Renal cortex interstitium (tissue), 11 donors: Measurements from ENCODE around the gene PTBP1. TPM values are rescaled to one million over a fixed set of nuclear protein-coding genes. Genes with fewer than 3 reads are reported as not detected.
"Not testable (repeated sequence)": the region's sequence is repeated elsewhere in the genome, so short reads cannot be mapped to it uniquely, and the experiment has no call there.

Source experiments
- DNase-seq, 11 donors: peaks; one replicate each; pipeline ENCODE4 v3.0.0-alpha.2; 2013; ENCODE audit warnings: low read depth in 9 of 11, low spot score in 4 of 11; ENCODE audit errors: extremely low read depth in 1 of 11
- polyA plus RNA-seq, 3 donors: library from polyadenylated mRNA; unstranded; fragments of 120-200 nt; gene quantifications; one replicate each; pipeline ENCODE4 v1.2.1, GENCODE V29; 2013; ENCODE audit not compliant: insufficient read length in 3 of 3

PTBP1 gene
- polyA plus RNA-seq, 3 donors, result 349 to 460 (median 382) TPM

DNA sequence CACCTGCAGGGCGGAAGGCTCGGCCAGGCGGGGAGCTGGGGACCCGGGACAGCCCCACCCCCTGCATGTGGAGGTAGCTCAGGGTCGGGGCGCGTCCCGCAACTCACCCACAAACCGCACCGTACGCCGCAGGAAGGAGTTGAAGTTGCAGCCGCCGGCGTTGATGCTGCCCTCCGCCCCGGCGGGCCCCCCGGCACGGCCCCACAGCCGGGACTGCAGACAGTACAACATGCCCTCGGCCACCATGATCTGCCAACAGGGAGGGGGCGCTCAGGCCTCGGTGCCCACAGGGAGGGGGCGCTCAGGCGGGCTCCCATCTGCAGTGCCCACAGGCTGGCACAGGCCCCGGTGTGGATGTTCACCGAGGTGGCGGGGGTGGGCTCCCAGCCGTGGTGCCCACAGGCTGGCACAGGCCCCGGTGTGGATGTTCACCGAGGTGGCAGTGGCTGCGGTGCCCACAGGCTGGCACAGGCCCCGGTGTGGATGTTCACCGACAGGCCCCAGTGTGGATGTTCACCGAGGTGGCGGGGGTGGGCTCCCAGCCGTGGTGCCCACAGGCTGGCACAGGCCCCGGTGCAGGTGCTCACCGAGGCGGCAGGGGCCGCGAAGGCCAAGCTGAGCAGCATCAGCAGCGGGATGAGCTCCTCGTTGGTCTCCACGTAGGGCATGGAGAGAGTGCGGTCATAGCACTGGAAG lies 18.0 kb downstream of the PTBP1 start:
- DNase-seq, result no peak

DNA sequence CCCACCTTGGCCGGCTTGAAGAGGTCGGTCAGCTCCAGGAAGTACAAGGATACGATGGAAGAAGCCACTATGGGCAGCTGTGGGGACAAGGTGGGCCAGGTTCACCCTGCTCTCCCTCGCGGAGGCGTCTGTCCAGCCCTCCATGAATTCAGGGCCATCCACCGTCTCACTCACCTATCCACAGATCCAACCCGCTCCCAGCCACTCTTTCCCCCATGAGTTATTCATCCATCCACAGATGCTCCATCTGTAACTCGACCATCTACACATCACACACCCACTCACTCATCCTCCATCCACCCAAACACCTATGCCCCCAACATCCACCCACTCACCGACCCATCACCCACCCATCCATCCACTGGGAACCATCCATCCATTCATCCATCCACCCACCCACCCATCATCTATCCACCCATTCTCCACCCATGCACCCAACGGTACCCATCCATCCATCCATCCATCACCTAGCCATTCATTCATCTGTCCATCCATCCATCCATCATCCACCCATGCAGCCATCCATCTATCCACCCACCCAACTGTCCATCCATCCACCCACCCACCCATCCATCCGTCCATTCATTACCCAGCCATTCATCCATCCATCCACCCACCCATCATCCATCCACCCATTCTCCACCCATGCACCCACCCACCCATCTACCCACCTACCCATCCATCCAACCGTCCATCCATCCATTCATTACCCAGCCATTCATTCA lies 18.7 kb downstream of the PTBP1 start:
- no peak for DNase-seq

DNA sequence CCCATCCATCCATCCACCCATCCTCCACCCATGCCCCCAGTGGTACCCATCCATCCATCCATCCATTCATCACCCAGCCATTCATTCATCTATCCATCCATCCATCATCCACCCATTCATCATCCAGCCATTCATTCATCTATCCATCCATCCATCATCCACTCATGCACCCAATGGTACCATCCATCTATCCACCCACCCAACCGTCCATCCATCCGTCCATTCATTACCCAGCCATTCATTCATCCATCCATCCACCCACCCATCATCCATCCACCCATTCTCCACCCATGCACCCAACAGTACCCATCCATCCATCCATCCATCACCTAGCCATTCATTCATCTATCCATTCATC lies 19.2 kb downstream of the PTBP1 start:
- no peak for DNase-seq

DNA sequence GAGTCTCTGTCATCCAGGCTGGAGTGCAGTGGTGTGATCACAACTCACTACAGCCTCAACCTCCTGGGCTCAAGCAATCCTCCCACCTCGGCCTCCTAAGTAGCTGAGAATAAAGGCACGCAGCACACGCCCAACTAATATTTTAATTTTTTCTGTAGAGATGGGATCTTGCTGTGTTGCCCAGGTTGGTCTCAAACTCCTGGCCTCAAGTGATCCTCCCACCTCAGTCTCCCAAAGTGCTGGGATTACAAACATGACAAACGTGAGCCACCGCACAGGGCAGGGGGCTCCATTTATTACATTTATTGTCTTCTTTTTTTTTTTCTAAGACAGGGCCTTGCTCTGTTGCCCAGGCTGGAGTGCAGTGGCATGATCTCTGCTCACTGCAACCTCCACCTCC lies 23.0 kb downstream of the PTBP1 start:
- not testable (repeated sequence) for DNase-seq

DNA sequence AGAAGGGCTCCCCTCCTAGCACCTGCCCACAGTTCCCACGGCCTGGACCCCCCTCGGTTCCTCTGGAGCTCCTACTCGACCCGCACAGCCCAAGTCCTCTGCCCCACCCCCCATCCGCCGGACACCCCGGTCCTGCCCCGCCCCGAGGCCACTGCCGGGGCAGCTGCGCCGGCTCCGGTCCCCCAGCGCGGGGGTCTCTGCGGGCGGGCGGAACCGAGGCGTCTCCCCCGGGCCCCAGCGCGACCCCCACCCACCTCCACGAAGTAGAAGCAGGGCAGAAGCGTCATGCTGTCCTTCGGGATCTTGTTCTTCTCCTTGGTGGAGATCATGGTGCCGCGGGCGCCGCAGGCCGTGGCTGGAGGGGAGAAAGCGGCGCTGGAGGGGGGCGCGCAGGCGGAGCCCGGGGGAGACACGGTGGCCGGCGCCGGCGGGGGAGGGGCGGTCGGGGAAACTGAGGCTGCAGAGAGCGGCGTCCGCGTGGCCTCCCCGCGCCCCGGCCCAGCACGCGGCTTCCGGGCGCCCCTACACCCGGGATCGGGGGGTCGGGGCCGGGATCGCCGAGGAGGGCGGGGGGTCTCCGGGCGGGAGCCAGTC lies 24.1 kb downstream of the PTBP1 start:
- no peak for DNase-seq

DNA sequence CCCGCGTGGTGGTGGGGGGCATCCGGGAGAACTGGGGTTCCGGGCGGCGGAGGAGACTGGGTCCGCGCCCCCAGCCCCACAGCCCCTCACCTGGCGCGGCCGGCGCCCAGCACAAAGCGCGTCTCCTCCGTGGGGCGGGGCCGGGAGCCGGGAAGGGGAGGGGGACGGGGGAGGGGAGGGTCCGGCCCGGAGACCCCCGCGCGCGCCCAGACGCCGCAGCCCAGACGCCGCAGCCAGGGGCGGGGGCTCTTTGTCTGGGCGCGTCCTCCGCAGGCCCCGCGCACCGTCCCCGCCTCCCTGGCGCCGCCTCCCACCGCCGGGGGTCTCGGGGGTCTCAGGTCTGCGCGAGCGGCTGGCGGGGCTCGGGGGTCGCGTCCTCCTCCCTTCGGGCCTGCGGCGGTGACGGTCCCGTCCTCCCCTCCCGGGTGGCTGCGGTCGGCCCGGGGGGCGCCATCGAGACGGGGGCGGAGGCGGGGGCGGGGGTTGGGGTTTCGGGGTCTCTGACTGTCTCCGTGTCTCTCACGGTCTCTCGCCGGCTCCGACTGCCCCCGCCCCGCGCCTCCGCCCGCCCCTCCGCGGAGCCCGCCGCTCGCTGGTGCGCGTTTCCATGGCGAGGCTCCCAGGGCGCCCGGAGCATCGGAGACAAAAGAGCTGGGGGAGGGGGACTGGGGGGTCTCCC lies 24.7 kb downstream of the PTBP1 start, which contains the start of gene PLPPR3:
PLPPR3 (minus strand) TSS at position 131 of the 679 bp plus-strand sequence. CDS start 396 bp downstream, outside the sequence.
- DNase-seq, result no peak

DNA sequence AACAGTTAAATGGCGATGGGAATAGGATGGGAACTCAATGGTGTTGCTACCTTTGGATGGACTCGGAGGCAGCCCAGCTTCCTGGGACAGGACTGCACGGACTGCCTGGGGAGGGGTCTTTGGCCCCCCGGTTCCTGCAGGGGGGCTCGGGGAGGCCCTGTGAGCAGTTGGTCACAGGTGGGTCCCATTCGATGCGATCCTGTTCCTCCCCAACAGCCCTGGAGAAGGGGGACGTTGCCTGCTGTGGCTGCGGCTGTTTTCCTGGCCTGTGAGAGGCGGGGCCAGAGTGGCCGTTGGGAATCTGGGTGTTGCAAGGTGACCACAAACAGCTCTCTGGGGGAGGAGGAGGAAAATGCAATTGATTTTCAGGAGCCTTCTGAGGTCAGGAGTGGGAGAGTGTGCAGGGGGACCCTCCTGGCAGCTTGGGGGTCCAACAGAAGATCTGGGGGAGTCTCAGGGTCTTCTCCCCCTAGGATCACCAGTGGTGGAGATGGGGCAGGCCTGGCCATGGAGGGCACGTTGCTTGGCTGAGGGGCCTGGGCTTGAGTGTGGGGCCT lies 26.4 kb downstream of the PTBP1 start:
- DNase-seq, result no peak

DNA sequence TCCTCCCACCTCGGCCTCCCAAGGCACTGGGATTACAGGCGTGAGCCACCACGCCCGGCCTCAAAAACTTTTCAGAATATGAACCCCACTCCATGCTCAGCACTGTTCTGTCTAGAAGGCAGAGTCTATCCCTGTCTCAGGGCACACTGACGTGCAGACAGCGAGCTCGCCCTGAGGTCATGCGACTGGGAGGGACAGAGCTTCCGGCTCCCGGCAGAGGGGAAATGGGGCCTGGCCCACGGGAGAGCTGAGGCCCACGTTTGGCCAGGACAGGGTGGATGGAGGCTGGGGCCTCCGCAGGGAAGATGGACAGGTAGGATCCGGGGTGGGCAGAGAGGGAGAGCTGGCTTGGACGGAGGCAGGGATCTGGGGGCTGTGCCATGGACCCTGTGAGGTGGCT lies 27.6 kb downstream of the PTBP1 start:
- no peak for DNase-seq

DNA sequence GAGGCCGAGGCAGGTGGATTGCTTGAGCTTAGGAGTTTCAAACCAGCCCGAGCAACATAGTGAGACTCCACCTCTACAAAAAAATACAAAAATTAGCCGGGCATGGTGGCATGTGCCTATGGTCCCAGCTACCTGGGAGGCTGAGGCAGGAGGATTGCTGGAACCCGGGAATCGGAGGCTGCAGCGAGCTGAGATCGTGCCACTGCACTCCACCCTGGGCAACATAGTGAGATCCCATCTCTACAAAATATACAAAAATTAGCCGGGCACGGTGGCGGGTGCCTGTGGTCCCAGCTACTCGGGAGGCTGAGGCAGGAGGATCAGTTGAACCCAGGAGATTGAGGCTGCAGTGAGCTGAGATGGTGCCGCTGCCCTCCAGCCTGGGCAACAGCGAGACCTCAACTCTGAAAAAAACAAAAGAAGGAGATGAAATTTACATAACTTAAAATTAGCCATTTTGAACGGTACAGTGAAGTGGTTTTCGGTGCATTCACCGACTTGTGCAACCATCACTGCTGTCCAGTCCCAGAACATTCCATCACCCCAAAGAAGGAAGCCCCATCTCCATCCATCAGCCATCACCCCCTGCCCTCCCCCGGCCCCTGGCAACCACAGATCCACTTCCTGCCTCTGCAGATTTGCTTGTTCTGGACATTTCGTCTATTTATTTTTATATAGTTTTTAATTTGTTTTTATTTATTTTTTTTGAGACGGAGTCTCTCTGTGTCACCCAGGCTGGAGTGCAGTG lies 28.8 kb downstream of the PTBP1 start:
- DNase-seq, result no peak

DNA sequence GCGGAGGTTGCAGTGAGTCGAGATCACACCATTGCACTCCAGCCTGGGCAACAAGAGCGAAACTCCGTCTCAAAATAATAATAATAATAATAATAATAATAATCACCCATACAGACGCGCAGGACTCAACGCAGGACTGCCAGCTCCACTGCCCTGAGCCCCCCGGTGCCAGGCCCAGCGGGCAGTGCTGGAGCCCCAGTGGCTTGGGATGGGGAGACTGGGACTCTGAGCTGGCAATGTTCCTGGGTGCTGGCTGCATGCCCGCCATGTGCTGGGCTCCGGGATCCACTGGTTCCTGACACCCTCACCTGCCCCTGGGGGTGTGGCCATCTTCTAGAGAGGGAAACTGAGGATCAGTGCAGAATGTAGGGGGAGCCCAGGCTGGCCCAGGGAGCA lies 30.1 kb downstream of the PTBP1 start:
- DNase-seq, result no peak

DNA sequence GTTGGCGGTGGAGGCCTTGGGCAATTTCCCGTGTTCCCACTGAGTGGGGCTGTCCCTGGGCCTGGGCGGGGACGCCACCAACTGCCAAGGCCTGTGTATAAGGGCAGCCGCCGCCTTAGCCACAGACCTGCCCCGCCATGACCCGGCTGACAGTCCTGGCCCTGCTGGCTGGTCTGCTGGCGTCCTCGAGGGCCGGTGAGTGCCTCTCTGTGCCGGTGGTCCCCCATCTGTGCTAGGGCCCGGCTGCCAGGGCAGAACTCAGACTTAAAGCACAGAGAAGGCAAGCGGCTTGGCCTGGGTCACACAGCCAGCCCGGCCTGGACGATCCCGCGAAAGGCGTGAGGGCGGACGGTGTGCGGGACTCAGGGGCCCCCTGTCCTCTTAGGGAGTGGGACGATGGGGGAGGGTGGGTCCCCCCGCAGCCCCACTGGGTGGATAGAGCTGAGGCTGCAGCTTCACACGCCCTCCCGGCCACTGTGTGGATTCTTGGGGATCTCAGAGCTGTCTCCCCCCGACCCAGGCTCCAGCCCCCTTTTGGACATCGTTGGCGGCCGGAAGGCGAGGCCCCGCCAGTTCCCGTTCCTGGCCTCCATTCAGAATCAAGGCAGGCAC lies 30.6 kb downstream of the PTBP1 start, which contains the start of gene AZU1:
AZU1 (plus strand) TSS at position 128 of the 612 bp plus-strand sequence; CDS start at position 138, 10 bp downstream.
- no peak for DNase-seq

DNA sequence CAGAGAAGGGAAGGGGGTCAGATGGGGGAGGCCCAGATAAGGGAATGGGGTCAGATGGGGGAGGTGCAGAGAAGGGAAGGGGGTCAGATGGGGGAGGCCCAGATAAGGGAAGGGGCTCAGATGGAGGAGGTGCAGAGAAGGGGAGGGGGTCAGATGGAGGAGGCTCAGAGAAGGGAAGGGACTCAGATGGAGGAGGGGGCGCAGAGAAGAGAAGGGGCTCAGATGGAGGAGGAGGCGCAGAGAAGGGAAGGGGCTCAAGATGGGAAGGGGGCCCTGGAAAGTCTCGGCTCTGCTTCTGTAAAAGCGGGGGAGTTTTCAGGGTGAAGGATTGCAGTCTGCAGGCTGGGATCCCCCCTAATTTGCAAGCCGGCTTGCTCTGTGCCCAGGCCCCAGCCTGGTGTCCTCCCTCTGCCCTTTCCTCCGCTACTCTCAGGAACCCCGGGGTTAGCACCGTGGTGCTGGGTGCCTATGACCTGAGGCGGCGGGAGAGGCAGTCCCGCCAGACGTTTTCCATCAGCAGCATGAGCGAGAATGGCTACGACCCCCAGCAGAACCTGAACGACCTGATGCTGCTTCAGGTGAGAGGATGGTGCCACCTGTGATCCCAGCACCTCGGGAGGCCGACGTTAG lies 32.0 kb downstream of the PTBP1 start:
- DNase-seq, result no peak

DNA sequence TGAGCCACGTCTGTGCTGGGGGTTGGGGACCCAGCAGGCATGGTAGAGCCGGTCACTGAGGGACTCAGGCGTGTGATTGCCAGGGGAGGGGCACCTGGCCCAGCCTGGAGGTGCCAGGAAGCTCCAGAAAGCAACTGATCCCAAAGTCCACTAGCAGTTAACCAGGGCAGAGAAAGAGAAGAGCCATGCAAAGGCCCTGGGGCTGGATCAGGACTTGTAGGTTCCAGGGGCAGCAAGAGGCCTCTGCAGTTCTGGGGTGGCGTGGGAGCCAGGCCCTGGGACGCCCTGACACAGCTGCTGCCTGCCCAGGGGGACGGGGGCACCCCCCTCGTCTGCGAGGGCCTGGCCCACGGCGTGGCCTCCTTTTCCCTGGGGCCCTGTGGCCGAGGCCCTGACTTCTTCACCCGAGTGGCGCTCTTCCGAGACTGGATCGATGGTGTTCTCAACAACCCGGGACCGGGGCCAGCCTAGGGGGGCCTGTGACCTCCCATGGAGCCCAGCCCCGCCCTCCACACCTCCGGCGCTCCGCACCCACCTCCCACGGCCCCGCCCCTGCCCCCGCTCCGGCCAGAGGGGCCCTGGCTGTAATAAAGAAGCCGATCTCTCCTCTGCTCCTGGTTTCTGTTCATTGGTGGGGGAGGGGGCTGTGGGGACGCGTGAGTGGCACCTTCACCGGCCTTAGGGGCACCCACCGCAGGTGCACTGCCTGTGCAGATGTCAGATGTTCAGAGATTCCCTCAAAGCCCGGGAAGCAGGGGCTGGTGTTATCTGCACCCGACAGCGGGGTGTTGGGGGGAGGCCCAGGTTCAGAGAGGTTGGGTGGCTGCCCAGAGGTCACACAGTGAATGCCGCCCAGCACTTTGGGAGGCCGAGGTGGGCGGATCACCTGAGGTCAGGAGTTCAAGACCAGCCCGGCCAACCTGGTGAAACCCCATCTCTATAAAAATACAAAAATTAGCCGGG lies 34.4 kb downstream of the PTBP1 start:
- no peak for DNase-seq

DNA sequence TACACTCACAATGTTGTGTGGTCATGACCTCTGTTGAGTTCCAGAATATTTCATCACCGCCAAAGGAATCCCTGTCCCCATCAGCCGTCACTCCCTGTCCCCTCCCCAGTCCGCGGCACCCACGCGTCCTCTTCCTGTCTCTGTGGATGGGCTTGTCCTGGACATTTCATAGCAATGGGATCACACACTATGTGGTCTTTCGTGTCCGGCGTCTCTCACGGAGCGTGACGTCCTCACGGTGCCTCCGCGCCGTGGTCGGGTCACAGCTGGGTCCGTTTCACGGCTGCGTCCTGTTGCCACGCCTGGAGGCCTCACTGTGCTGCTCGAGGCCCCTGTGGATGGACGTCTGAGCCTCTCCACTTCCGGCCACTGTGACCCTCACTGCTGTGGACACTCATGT lies 37.0 kb downstream of the PTBP1 start:
- DNase-seq, result no peak

DNA sequence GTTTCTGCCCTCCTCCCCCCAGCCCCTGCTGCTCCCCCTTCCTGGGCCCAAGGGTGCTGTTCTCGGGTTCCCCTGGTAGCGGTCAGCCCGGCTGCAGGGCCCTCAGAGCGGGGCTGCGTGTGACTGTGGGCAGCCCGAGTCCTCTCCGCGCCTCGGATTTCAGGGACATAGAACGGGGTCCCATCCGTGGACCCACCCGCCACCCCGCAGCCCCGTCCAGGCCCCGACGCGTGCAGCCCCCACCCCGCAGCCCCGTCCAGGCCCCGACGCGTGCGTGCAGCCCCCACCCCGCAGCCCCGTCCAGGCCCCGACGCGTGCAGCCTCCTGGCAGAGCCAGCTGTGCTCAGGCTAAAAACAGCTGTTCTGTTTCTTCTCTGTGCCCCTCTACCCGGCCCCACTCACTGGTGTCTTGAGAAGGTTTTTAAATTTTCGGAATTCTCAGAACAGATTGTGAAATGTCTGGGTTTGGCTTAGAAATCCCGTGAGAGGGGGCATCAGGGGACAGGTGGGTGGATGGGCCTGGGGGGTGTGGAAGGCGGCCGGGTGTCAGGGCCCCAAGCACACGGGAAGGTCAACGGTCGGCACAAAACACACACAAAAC lies 38.1 kb downstream of the PTBP1 start:
- DNase-seq, result no peak

DNA sequence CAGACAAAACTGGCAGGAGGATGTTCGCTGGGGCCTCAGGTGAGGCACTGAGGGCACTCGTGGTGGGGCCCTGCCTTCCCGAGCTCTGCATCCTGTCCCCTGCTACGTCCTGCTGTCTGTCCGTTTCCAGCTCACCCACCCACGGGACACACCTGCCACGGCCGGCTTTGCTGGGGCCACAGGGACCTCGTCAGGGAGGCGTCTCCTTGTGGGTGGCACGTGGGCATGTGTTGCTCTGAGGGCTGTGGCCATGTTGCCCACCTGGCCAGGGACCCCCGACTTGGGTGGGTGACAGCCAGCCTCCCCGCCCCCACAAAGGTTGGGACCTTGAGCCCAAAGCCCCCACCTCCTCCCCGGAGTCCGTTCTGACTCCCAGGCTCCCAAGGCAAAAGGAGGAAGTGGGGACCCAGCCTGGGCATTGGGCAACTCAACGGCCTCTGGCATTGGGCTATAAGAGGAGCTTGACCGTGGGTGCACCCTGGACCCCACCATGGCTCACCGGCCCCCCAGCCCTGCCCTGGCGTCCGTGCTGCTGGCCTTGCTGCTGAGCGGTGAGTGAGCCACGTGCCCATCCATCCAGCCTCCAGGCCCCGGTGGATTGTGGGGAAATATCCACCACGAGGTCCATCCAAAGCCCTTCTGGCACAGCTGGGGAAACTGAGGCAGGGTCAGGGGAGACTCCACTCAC lies 43.4 kb downstream of the PTBP1 start, which contains the start of gene PRTN3:
PRTN3 (plus strand) TSS at position 481 of the 688 bp plus-strand sequence; CDS start at position 491, 10 bp downstream.
- DNase-seq, result no peak
